ENCODE measurements around the gene HIF1A. TPM values are rescaled to one million over a fixed set of nuclear protein-coding genes. Genes with fewer than 3 reads are reported as not detected.

HIF1A gene
- total and polyA plus RNA-seq, 2 donors from 2014 or later, result 57.8 to 358 TPM

GRCh38 chr14:61673305-61673704, 22.0 kb upstream of the HIF1A start:
- intact Hi-C loops (cut with DNase I), result no loop called here
- Histone ChIP-seq H3K9me3 (ENCODE audit: control insufficient read depth in 2 of 3, insufficient read depth in 1 of 3, low read length in 3 of 3) (no peaks in the 10 kb centered on the region), H3K9ac (ENCODE audit: low read length in 3 of 3) (no peak overlapping the region), H3K27ac (ENCODE audit: low read depth in 2 of 2, low read length in 2 of 2) (no peak overlapping the region), H3K4me1 (ENCODE audit: control insufficient read depth in 2 of 3, insufficient read depth in 2 of 3, low read depth in 1 of 3, low read length in 3 of 3) (peaks cover 0 to 5% (median 2%) of the 10 kb centered on the region in 3 donors), H3K4me3 (ENCODE audit: low read length in 3 of 3) (no peak overlapping the region), H3K27me3 (ENCODE audit: control insufficient read depth, insufficient read depth, low read length) (no peaks in the 10 kb centered on the region), H3K36me3 (ENCODE audit: control insufficient read depth in 2 of 3, insufficient read depth in 3 of 3, low read length in 3 of 3) (no peaks in the 10 kb centered on the region)
- no peak for DNase-seq
- no peak for TF ChIP-seq CTCF (IDR thresholded peaks at IDR 0.05; ENCODE audit: borderline replicate concordance, extremely low read depth, insufficient read depth)
- FAIRE-seq, result no peak

- no peaks in the 10 kb centered on the region for H3K36me3 ChIP-seq (ENCODE audit: control insufficient read depth in 2 of 3, insufficient read depth in 3 of 3, low read length in 3 of 3)
- no peaks in the 10 kb centered on the region for H3K9me3 ChIP-seq (ENCODE audit: control insufficient read depth in 2 of 3, insufficient read depth in 1 of 3, low read length in 3 of 3)
- no peak overlapping the region for H3K4me3 ChIP-seq (ENCODE audit: low read length in 3 of 3)
- intact Hi-C loops (cut with DNase I), result no loop called here
- no peak for TF ChIP-seq CTCF (IDR thresholded peaks at IDR 0.05; ENCODE audit: borderline replicate concordance, extremely low read depth, insufficient read depth)
- peaks cover 0 to 5% (median 0%) of the 10 kb centered on the region in 3 donors for H3K4me1 ChIP-seq (ENCODE audit: control insufficient read depth in 2 of 3, insufficient read depth in 2 of 3, low read depth in 1 of 3, low read length in 3 of 3)
- H3K27ac ChIP-seq (ENCODE audit: low read depth in 2 of 2, low read length in 2 of 2), result no peak overlapping the region
- no peak overlapping the region for H3K9ac ChIP-seq (ENCODE audit: low read length in 3 of 3)
- DNase-seq, result no peak
- FAIRE-seq, result no peak
- H3K27me3 ChIP-seq (ENCODE audit: control insufficient read depth, insufficient read depth, low read length), result no peaks in the 10 kb centered on the region
Measured at GRCh38 chr14:61675291-61675690, 20.0 kb upstream of the HIF1A start.

- Histone ChIP-seq H3K4me3 (ENCODE audit: low read length in 3 of 3) (no peak overlapping the region), H3K36me3 (ENCODE audit: control insufficient read depth in 2 of 3, insufficient read depth in 3 of 3, low read length in 3 of 3) (no peaks in the 10 kb centered on the region), H3K27me3 (ENCODE audit: control insufficient read depth, insufficient read depth, low read length) (no peaks in the 10 kb centered on the region), H3K27ac (ENCODE audit: low read depth in 2 of 2, low read length in 2 of 2) (no peak overlapping the region), H3K9ac (ENCODE audit: low read length in 3 of 3) (no peak overlapping the region), H3K4me1 (ENCODE audit: control insufficient read depth in 2 of 3, insufficient read depth in 2 of 3, low read depth in 1 of 3, low read length in 3 of 3) (no peaks in the 10 kb centered on the region), H3K9me3 (ENCODE audit: control insufficient read depth in 2 of 3, insufficient read depth in 1 of 3, low read length in 3 of 3) (no peaks in the 10 kb centered on the region)
- intact Hi-C loops (cut with DNase I), result no loop called here
- DNase-seq, result no peak
- TF ChIP-seq CTCF (IDR thresholded peaks at IDR 0.05; ENCODE audit: borderline replicate concordance, extremely low read depth, insufficient read depth), result no peak
- no peak for FAIRE-seq
Measured at GRCh38 chr14:61677479-61677878, 17.8 kb upstream of the HIF1A start.

GRCh38 chr14:61678975-61679374, 16.3 kb upstream of the HIF1A start:
- intact Hi-C loops (cut with DNase I), result no loop called here
- H3K9ac ChIP-seq (ENCODE audit: low read length in 3 of 3), result peak overlapping the region in 1 of 3 donors; percentile 35
- no peak overlapping the region for H3K27ac ChIP-seq (ENCODE audit: low read depth in 2 of 2, low read length in 2 of 2)
- H3K4me3 ChIP-seq (ENCODE audit: low read length in 3 of 3), result no peak overlapping the region
- DNase-seq (peak in 3 of 5 donors; percentile 48 to 59 (median 51)), FAIRE-seq (no peak)
- H3K4me1 ChIP-seq (ENCODE audit: control insufficient read depth in 2 of 3, insufficient read depth in 2 of 3, low read depth in 1 of 3, low read length in 3 of 3), result no peaks in the 10 kb centered on the region
- no peak for TF ChIP-seq CTCF (IDR thresholded peaks at IDR 0.05; ENCODE audit: borderline replicate concordance, extremely low read depth, insufficient read depth)
- H3K36me3 ChIP-seq (ENCODE audit: control insufficient read depth in 2 of 3, insufficient read depth in 3 of 3, low read length in 3 of 3), result no peaks in the 10 kb centered on the region
- no peaks in the 10 kb centered on the region for H3K9me3 ChIP-seq (ENCODE audit: control insufficient read depth in 2 of 3, insufficient read depth in 1 of 3, low read length in 3 of 3)
- H3K27me3 ChIP-seq (ENCODE audit: control insufficient read depth, insufficient read depth, low read length), result no peaks in the 10 kb centered on the region

Measured in kidney (tissue), 14 donors.